Measurements from ENCODE around the gene PRKRA.
"Not testable (repeated sequence)": the region's sequence is repeated elsewhere in the genome, so short reads cannot be mapped to it uniquely, and the experiment has no call there.

The PRKRA gene

GRCh38 chr2:178455947-178456346 lies 5.0 kb upstream of the PRKRA start:
- no peak for DNase-seq

- DNase-seq: peak; percentile 64
Observed at GRCh38 chr2:178452870-178453269, 1.9 kb upstream of the PRKRA start.

DNA sequence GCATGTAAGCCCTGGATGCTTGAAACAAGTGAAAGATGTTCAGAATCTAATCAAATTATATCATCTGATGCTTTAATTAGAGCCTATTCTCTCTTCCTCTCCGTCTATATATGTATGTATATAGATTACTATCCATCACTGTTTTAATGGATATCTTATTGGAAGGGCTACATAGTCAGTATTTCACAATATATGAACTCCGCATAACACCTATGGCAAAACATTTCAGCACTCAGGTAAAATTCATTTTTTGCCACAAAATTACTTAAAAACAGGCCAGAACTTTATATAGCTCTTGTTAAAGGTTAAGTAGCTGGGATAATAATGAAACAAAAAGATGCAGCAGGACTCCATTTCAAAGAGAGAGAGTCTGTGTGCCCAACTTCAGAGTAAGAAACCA lies 1.4 kb upstream of the PRKRA start:
- peak; percentile 51 for DNase-seq

DNA sequence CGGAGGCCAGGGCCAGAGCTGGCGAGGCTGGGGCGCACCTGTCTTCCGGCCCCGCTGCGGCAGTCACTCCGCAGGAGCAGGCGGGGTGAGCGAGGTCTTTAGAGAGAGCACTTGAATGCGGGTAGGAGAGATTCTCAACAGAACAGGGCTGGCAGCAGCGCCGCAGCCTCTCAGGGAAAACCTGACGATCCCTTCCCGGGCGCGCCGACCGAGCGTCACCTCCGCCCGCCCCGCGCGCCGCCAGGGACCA lies 526 bp downstream of the PRKRA start:
- DNase-seq: no peak

- DNase-seq: no peak
Observed at GRCh38 chr2:178449700-178450523, 1.1 kb downstream of the PRKRA start.

- DNase-seq: no peak
Observed at GRCh38 chr2:178448968-178449661, 1.9 kb downstream of the PRKRA start.

- DNase-seq: no peak
Observed at GRCh38 chr2:178441426-178441825, 9.5 kb downstream of the PRKRA start.

GRCh38 chr2:178436662-178437061 lies 14.3 kb downstream of the PRKRA start:
- no peak for DNase-seq

GRCh38 chr2:178429336-178429735 lies 21.6 kb downstream of the PRKRA start:
- DNase-seq: no peak

GRCh38 chr2:178428396-178428806 lies 22.6 kb downstream of the PRKRA start:
- DNase-seq: no peak

DNA sequence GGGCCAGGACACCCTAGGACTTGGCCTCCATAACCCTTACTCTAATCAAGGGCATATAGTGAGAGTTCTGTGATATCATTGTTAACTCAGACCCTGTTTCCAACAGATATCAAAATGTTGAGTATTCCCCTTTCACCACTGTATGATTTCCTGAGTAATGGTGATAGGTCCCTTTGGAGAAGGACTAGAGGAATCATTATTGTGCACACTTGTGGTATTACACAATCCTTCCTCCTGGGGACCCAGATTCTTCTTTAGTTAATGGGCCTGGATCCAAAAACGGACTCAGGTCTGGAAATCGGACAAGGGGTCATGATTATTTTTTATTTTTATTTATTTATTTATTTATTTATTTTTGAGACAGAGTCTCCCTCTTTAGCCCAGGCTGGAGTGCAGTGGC lies 23.5 kb downstream of the PRKRA start:
- no peak for DNase-seq

DNA sequence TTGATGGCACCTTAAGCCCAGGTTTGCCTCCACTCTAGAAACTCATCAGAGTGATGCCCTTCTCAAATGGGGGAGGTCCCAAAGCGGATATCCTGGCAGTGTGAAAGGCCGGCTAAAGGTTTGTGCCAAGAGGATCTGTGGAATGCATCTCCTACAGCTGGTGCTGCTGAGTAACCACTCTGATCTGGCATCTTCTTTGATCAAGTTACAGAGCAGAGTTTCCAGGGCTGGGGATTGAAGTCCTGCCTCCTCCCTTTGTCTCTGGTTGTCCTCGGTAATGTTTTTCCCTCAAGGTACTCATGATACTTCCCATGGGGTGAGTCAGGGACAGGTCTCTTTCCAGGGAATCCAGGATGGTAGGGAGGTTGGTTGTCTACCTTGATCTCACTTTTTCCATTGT lies 24.6 kb downstream of the PRKRA start:
- DNase-seq: no peak

DNA sequence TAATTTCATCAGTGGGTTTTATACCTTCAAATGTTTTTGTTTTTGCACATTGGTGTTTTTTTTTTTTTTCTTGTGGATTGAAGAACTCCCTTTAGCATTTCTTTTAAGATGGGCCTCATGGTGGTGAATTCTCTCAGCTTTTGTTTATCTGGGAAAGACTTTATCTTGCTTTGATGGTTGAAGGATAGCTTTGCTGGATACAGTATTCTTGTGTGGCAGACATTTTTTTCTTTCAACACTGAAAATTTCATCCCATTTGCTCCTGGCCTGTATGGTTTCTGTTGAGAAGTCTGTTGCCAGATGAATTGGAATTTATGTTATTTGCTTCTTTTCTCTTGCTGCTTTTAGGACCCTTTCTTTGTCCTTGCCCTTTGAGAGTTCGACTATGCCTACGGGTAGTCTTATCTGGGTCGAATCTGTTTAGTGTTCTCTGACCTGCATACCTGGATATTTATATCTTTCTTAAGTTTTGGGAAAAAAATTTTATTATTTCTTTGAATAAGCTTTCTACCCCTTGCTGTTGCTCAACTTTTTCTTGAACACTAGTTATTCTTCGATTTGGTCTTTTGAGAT lies 25.6 kb downstream of the PRKRA start:
- DNase-seq: no peak

GRCh38 chr2:178423746-178424145 lies 27.2 kb downstream of the PRKRA start:
- DNase-seq: not testable (repeated sequence)

DNA sequence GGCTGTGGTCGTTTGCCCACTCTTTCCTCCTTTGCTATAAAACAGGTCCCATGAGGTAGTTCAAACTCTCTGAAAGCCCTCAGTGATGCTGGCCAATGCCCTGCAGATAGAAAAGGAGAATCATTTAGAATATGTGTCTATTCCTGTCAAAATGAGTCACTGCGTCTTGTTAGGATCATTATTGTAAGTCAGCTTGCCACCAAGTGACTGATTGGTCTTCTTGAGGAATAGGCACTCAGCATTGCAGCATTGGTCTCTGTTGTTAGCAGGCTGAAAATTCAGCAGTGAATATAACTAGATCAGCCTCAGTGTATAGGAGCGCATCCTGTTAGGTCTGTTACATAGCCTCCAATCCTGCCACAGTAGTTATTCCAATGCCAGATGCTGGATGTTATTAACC lies 28.9 kb downstream of the PRKRA start:
- DNase-seq: no peak

DNA sequence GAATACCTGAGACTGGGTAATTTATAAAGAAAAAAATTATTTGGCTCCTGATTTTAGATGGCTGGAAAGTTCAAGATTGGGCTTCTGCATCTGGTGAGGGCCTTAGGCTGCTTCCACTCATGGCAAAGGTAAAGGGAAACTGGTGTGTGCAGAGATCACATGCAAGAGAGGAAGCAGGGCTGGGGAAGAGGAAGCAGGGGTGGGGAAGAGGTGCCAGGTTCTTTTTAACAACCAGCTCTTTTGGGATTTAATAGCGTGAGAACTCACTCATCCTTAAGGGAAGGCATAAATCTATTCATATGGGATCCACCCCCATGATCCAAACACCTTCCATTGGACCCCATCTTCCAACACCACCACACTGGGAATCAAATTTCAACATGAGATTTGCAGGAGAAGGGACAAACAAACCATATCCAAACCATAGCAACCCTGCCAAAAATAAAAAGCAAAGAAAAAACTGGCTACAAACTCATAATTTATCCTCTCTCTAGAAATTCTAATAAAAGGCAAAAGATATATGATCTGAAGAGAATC lies 30.4 kb downstream of the PRKRA start:
- DNase-seq: no peak

- peak; percentile 35 for DNase-seq
Observed at GRCh38 chr2:178419123-178419522, 31.9 kb downstream of the PRKRA start.

GRCh38 chr2:178418426-178418825 lies 32.5 kb downstream of the PRKRA start:
- DNase-seq: no peak

DNA sequence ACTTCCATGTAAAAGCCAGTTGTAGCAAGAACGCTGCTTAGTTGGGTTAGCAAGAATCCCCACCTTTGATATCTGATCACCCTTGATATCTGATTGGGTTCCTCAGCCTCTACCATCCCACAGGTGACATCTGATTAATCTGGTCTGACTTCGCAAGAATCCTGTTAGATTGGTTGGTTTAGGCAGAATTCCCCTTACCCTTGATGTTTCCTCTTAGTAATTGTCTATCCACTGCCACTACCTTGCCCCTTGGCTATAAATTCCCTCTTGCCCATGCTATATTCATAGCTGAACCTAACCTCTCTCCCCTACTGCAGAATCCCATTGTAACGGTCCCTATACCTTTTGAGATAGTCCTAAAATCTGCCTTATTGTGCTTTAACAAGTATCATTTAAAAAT lies 33.1 kb downstream of the PRKRA start:
- no peak for DNase-seq

GRCh38 chr2:178415979-178416378 lies 35.0 kb downstream of the PRKRA start:
- DNase-seq: no peak

DNA sequence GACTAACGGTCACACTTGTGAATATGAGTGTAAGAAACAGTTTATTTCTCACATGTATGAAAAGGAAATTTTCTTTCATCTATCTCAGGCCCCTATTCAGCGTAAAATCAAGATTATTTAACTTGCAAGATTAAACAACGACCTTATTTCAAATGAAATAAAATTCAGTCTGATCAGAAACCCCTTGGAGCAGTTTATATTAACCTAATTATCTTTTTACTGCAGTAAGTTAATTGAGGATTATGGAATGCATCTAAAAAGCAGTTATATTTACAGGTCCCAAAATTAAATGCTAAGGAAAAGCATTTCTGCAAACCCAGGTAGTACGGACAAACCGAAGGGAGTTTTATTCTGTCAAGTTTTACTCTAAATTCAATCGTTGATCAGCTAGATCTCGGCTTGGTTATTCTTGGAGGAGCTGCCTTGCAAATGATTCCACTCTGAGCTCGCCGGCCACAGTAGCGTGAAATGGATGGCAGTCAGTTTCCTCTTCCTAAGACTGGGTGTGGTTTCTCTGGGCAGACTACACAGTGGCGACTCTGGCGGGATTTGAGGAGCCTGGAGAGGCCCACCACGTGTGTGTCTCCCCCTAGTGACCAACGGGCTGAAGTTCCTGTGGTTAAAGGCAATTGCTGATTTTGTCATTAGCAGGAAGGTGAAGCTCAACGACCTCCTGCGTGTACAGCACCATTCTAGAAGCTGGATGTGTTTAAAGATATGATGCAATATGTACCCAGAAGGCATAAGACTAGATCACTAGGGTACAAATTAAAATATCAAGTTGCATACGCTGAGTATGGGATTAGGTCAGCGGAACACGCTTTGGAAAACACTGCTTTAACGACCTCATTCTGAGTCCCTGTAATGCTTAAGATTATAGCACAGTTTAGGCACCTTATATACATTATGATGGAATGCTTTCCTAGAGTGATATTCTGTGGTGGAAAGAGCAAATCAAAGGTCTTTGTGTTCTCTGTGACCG lies 36.4 kb downstream of the PRKRA start:
- peak; percentile 98 for DNase-seq

- peak; percentile 98 for DNase-seq
Observed at GRCh38 chr2:178413472-178414265, 37.3 kb downstream of the PRKRA start.

All from NCI-H2227 treated with DMSO at 0.1 percent for 48 hours (cell line).